GM21381 (cell line): Measurements from ENCODE around the gene SUSD6.
A peak's percentile ranks its signal among the peaks of the same experiment; 100 is the strongest.
"Not testable (repeated sequence)": the region's sequence is repeated elsewhere in the genome, so short reads cannot be mapped to it uniquely, and the experiment has no call there.

Experiments
- ATAC-seq: cut with Tn5 transposase; IDR thresholded peaks from one replicate; pipeline ENCODE4 v1.9.1; 2021; ENCODE audit warnings: mild to moderate bottlenecking, moderate library complexity; ENCODE audit not compliant: unreplicated experiment

SUSD6 gene

GRCh38 chr14:69647642-69648041 lies 36.2 kb downstream of the SUSD6 start:
- ATAC-seq: not testable (repeated sequence)

DNA sequence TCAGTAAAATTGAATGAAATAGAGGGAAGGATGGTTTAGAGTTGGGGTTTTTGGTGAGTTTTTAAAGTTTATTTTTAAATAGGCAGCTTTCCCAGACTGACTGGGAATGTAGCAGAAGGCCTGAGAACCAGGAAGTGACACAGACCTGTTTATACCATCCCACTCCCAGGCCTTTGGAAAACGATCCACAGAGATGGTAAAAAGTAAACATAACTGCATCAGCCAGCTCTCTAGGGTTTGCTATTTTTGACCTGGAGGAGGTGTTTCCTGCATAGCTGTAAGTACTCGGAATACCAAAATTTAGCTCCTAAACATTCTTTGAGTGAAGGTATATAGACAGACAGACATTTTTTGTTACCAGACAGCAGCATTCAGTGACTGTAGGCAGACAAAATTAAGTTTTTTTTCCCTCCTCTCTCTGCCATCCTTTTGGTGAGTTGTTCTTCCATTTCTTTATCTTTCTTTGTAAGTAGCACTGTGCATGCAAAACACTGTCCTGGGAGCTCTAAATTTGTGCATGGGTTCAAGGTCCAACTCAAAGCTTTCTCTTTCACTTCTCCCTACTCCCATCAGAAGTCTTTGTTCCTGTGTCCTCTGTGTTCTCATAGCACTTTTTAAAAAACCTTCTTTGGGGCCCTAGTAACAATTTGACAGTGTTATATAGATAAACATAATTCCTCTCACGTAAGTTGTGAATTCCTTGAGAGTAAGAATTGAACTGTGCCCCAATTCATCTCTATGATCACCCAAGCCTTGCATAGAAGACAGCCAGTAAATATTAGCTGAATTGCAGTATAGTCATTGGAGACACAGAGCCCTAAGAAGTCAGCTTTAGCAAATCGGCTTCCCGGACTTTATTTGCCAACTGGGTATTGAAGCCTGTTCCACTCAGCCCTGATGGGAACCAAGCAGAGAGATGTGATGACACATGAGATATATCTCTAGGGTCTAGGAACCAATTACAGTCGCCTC lies 37.4 kb downstream of the SUSD6 start:
- no peak for ATAC-seq

GRCh38 chr14:69650948-69651369 lies 39.6 kb downstream of the SUSD6 start:
- no peak for ATAC-seq

- ATAC-seq: no peak
These were observed 40.3 kb downstream of the SUSD6 start for GRCh38 chr14:69651664-69652063.

DNA sequence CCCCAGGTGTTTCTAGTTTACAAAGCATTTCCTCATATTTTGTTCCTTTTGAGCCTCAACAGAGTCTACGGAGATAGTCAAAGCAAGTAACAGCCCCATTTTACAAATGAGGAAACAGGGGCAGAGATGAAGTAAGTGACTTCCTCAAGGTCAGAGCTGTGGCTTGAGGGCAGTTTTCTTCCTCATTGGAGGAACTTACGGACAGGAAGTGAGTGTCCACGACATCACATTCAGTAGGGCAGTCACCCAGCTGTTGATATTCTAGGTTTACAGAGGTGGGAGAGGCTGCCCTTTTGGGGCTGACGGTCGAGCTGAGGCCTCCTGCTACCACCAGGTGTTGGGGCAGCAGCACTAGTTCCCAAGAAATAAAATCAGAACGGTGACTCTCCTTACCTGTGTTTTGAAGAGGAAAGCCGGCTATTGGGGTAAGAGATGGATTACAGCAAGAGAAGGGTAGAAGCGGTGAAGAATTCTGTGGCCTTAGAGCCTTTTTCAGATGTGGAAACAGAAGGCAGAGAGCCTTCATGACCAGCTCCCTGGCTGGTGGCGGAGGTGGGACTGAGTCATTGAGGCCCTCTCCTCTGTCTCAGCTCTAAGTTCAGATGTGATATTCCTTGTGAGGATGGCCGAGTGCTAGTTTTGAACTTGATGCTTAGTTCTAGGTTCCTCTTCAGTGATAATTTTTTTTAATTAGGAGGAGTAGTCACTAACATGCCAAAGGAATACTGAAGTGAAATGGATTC lies 41.7 kb downstream of the SUSD6 start:
- ATAC-seq: peak; percentile 43

GRCh38 chr14:69654116-69654515 lies 42.7 kb downstream of the SUSD6 start:
- no peak for ATAC-seq

DNA sequence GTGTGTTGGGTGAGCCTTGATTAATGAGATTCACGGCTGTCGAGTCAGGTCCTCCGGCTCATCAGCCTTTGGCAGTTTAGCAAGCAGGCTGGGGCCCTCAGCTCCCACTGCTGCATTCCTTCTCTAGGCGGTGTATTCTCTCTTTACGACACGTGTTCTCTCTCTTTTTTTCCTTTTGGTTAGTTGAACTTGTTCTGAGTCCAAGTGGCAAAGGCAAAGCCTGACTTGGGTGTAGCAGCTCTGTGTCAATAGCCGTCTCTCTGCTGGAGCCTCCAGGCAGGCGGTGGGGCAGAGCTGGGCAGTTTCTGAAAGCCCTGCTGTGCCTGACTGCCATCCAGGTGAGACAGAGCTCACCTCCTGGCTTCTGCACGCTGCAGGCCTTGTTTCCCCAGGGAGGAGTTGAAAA lies 46.6 kb downstream of the SUSD6 start:
- no peak for ATAC-seq

- no peak for ATAC-seq
These were observed 47.4 kb downstream of the SUSD6 start for GRCh38 chr14:69658664-69659261.

GRCh38 chr14:69660344-69661193 lies 49.2 kb downstream of the SUSD6 start:
- ATAC-seq: no peak

GRCh38 chr14:69661194-69661537 lies 49.8 kb downstream of the SUSD6 start:
- ATAC-seq: no peak

GRCh38 chr14:69662636-69663299 lies 51.4 kb downstream of the SUSD6 start:
- ATAC-seq: no peak

- no peak for ATAC-seq
These were observed 51.9 kb downstream of the SUSD6 start for GRCh38 chr14:69663300-69663643.

DNA sequence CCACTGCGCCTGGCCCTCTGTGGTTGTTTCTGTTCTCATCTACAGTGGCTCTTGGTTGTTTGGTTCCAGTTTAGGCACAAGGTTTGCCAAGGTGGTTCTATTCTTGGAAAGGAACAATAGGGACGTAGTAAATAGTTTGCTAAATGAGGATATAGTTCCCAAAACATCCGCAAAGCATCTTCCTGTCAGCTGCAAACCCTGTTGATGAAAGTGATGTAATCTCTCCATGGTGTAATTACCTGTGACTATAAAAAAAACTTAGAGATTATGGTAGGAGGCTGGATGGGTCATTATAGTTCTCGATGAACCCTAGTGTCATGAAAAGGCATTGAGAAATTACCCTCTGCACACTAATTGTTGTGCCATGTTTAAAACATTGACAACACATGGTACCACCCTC lies 52.9 kb downstream of the SUSD6 start:
- ATAC-seq: no peak

DNA sequence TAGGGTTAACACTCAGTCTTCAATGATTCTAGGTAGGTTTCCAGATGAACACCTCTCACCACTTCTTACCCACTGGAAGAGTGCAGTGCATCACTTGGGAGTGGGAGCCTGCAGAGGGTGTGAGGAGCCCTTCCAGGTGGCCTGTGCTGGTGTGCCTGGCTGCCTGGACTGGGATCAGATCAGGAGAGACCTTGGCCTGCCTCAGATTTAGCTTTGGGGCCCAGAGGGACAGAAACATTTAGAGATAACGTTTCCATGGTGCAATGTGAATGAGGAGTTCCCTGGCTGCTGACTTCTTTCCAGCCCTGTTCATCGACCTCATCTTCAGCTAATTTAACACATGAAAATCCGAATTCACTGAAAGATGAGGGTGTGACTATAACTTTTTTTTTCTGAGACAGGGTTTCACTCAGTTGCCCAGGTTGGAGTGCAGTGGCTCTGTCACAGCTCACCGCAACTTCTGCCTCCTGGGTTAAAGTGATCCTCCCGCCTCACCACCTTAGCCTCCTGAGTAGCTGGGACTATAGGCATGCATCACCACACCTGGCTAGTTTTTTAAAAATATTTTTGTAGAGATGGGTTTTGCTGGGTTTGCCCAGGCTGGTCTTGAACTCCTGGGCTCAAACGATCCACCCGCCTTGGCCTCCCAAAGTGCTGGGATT lies 53.6 kb downstream of the SUSD6 start:
- ATAC-seq: no peak

DNA sequence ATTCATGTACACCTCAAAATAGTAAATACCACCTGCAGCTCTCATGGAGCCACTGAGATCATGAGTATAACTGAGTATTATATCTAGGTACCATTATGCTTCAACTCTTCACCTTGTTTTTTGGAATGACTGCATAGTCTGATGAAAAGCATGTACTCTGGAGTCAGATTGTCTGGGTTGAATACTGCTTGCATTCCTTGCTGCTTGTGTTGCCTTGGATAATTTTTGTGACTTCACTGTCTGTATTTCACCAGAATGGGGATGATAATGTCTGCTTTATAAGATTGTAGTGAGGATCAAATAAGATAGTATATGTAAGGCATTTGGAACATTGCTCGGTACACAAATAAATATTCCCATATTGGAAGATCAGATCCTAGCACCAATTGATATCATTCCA lies 54.2 kb downstream of the SUSD6 start:
- ATAC-seq: no peak

GRCh38 chr14:69666112-69666511 lies 54.7 kb downstream of the SUSD6 start:
- ATAC-seq: no peak

- ATAC-seq: no peak
These were observed 55.4 kb downstream of the SUSD6 start for GRCh38 chr14:69666690-69667211.

DNA sequence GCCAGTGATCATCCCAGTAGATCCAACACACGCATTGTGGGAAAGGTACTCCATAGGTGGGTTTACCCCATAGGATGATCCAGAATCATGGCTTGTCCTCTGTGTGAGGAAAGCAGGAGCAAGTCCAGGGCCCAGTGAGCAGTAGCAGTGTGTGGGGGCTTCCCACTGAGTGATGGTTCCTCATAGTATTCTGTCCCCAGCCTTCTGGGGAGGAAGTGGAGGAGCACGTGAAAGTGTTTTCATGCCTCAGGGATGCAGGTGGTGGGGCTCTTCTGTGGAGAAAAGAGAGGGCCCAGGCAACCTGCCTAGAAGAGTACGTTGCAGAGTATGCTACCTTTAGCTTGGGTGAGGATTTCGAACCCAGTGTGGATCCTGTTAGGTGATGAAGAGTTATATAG lies 56.5 kb downstream of the SUSD6 start:
- ATAC-seq: peak; percentile 28

DNA sequence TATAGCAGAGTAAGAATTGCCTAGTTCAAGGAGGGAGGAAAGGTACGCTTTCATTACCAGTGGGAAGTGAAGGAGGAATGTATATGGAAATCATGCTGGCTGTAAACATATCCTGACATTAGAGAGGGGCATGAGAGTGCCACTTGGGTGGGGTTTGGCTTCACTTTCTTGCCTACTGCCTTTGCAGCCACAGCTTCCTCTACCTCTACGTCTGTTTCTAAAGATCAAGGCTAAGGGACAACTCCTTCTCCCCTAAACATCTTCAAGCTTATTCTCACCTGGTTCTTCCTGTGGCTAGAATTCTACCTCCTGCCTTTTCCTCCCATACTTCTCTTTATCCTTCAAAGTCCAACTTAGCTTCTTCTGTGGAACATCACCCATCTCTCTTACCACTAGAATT lies 58.0 kb downstream of the SUSD6 start:
- ATAC-seq: no peak

DNA sequence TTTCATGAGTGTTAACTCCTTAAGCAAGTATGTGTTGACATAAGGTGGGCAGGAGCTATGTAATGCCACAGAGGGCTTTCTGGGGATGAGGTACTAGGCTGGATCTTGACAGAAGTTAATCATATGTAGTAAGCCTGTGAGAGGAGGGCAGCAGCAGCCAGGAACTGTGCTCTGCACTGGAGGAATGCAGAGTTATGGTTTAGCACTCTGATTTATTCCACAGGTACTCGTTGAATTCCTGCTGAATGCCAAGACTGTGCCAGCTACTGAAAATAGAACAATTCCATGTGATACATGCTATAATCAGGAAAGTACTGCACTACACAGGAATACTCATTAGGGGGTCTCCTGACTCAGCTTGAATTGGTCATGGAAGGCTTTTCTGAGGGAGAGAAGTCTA lies 58.7 kb downstream of the SUSD6 start:
- ATAC-seq: no peak
